Neural progenitor cell (in vitro differentiated cells): ENCODE results near the gene EXOSC9. TPM values are rescaled to one million over a fixed set of nuclear protein-coding genes. Genes with fewer than 3 reads are reported as not detected.

Experiments
- DNase-seq: peaks from one replicate; pipeline ENCODE4 v3.0.0-alpha.2; 2016; ENCODE audit warnings: low spot score
- H2AFZ ChIP-seq: fragments of 200-600 bp; sonication (generic); replicated peaks from 2 replicates; pipeline ENCODE4 v1.6.1; 2016; ENCODE audit warnings: antibody characterized with exemption
- H3F3A ChIP-seq: fragments of 200-600 bp; sonication (generic); 2 replicates; pipeline ENCODE4 v1.6.1; 2016; ENCODE audit warnings: antibody characterized with exemption, low read depth
- H3K27ac ChIP-seq: fragments of 200-600 bp; sonication (generic); 2 replicates; pipeline ENCODE4 v1.5.1; 2016; ENCODE audit warnings: mild to moderate bottlenecking
- H3K27me3 ChIP-seq: fragments of 200-600 bp; sonication (generic); 2 replicates; pipeline ENCODE4 v1.6.1; 2016; ENCODE audit warnings: mild to moderate bottlenecking, moderate library complexity
- H3K36me3 ChIP-seq: fragments of 200-600 bp; sonication (generic); 2 replicates; pipeline ENCODE4 v1.5.1; 2016
- H3K4me1 ChIP-seq: fragments of 200-600 bp; sonication (generic); 2 replicates; pipeline ENCODE4 v1.6.1; 2016; ENCODE audit warnings: mixed run types
- H3K4me2 ChIP-seq: fragments of 200-600 bp; sonication (generic); 2 replicates; pipeline ENCODE4 v1.6.1; 2016
- H3K4me3 ChIP-seq: fragments of 200-600 bp; sonication (generic); 2 replicates; pipeline ENCODE4 v1.5.1; 2016
- H3K79me2 ChIP-seq: fragments of 200-600 bp; sonication (generic); 2 replicates; pipeline ENCODE4 v1.6.1; 2016; ENCODE audit warnings: low read depth
- H3K9ac ChIP-seq: fragments of 200-600 bp; sonication (generic); 2 replicates; pipeline ENCODE4 v1.6.1; 2016
- H3K9me3 ChIP-seq: fragments of 200-600 bp; sonication (generic); 2 replicates; pipeline ENCODE4 v1.5.1; 2016; ENCODE audit warnings: low read depth
- H4K20me1 ChIP-seq: fragments of 200-600 bp; sonication (generic); 2 replicates; pipeline ENCODE4 v1.6.1; 2016; ENCODE audit warnings: low read depth
- H3K27ac Mint-ChIP-seq: 3 replicates; pipeline ENCODE4 v1.8.0; 2021; ENCODE audit warnings: mixed read lengths
- H3K27me3 Mint-ChIP-seq: 2 replicates; pipeline ENCODE4 v1.8.0; 2022; ENCODE audit warnings: low read depth, mild to moderate bottlenecking, inconsistent platforms, moderate library complexity, mixed read lengths; ENCODE audit not compliant: insufficient read depth
- H3K36me3 Mint-ChIP-seq: 3 replicates; pipeline ENCODE4 v1.8.0; 2021; ENCODE audit warnings: mixed read lengths
- H3K4me1 Mint-ChIP-seq: 3 replicates; pipeline ENCODE4 v1.8.0; 2021; ENCODE audit warnings: mixed read lengths
- H3K4me3 Mint-ChIP-seq: 3 replicates; pipeline ENCODE4 v1.8.0; 2021; ENCODE audit warnings: mild to moderate bottlenecking, moderate library complexity, mixed read lengths
- H3K9me3 Mint-ChIP-seq: 3 replicates; pipeline ENCODE4 v1.8.0; 2020; ENCODE audit warnings: mixed read lengths
- CTCF ChIP-seq: fragments of 200-600 bp; sonication (generic); IDR thresholded peaks from 2 replicates; pipeline ENCODE4 v1.5.1; 2017; ENCODE audit warnings: antibody characterized with exemption, mild to moderate bottlenecking
- EZH2 ChIP-seq: fragments of 200-600 bp; sonication (generic); IDR thresholded peaks from 2 replicates; pipeline ENCODE4 v1.6.1; 2017; ENCODE audit warnings: antibody characterized with exemption, mild to moderate bottlenecking, moderate library complexity
- EZH2phosphoT487 ChIP-seq: fragments of 200-600 bp; sonication (generic); IDR thresholded peaks from 2 replicates; pipeline ENCODE4 v1.6.1; 2017; ENCODE audit warnings: antibody characterized with exemption
- total RNA-seq: library from RNA; depleted of rRNA; stranded (reverse); fragments of >200 nt; gene quantifications from 2 replicates; pipeline ENCODE4 v1.2.3, GENCODE V29; 2015; ENCODE audit warnings: low replicate concordance

The EXOSC9 gene
- total RNA-seq, 1 donor from 2014 or later, result 115 TPM

GRCh38 chr4:121823505-121824170, 22.5 kb downstream of the EXOSC9 start, which contains the start of gene CCNA2:
Gene CCNA2 (minus strand): TSS chr4:121823883. CDS start chr4:121823628, 255 bp downstream.
- Histone ChIP-seq H3K36me3 (peaks cover 17% of the 10 kb centered on the region), H3K27ac (peak within 1 kb of the TSS; percentile 68), H3K4me3 (peak within 1 kb of the TSS; percentile 92), H2AFZ (peak within 1 kb of the TSS; percentile 83), H4K20me1 (peaks cover 12% of the 10 kb centered on the region), H3K79me2 (peaks cover 45% of the 10 kb centered on the region), H3K9me3 (no peaks in the 10 kb centered on the region), H3K4me1 (peaks cover 26% of the 10 kb centered on the region), H3F3A (peaks cover 28% of the 10 kb centered on the region), H3K27me3 (no peaks in the 10 kb centered on the region), H3K9ac (peak within 1 kb of the TSS; percentile 82), H3K4me2 (peak within 1 kb of the TSS; percentile 98)
- no peaks in the 10 kb centered on the region for H3K9me3 Mint-ChIP-seq
- peaks cover 9% of the 10 kb centered on the region for H3K36me3 Mint-ChIP-seq
- peak within 1 kb of the TSS; percentile 94 for H3K27ac Mint-ChIP-seq
- peak; percentile 99 for DNase-seq
- TF ChIP-seq EZH2, result no peak
- no peak for TF ChIP-seq CTCF
- TF ChIP-seq EZH2phosphoT487, result no peak
- H3K4me1 Mint-ChIP-seq, result peaks cover 28% of the 10 kb centered on the region
- peak within 1 kb of the TSS; percentile 99 for H3K4me3 Mint-ChIP-seq
- no peaks in the 10 kb centered on the region for H3K27me3 Mint-ChIP-seq

DNA sequence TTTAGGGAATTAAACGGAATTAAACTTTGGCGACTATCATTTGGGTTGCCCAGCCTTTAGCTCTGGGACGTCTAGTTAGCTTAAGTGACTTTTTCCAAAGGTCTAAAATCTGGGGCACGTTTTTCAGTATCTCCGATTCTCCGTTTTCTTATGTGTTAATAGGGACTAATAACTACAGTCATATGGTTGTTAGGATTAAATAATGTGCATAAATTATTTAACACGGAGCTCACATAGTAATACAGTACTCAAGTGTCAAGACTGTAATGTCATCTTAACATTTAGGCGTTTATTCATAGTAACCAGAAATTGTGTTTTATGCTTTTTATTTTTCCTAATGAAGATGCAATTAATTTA, 23.0 kb downstream of the EXOSC9 start:
- Mint-ChIP-seq H3K4me3 (peak overlapping the region; percentile 99), H3K9me3 (no peaks in the 10 kb centered on the region), H3K27me3 (no peaks in the 10 kb centered on the region), H3K4me1 (peaks cover 26% of the 10 kb centered on the region), H3K27ac (peak overlapping the region; percentile 93), H3K36me3 (peaks cover 6% of the 10 kb centered on the region)
- DNase-seq, result no peak
- H4K20me1 ChIP-seq, result peaks cover 12% of the 10 kb centered on the region
- H3K4me2 ChIP-seq, result peak overlapping the region; percentile 83
- H3K27ac ChIP-seq, result no peak overlapping the region
- H2AFZ ChIP-seq, result peak overlapping the region; percentile 83
- no peak overlapping the region for H3K9ac ChIP-seq
- H3F3A ChIP-seq, result peaks cover 24% of the 10 kb centered on the region
- peaks cover 26% of the 10 kb centered on the region for H3K4me1 ChIP-seq
- H3K36me3 ChIP-seq, result peaks cover 17% of the 10 kb centered on the region
- peaks cover 45% of the 10 kb centered on the region for H3K79me2 ChIP-seq
- no peaks in the 10 kb centered on the region for H3K9me3 ChIP-seq
- no peak for TF ChIP-seq CTCF
- no peak for TF ChIP-seq EZH2phosphoT487
- TF ChIP-seq EZH2, result no peak
- peak overlapping the region; percentile 92 for H3K4me3 ChIP-seq
- H3K27me3 ChIP-seq, result no peaks in the 10 kb centered on the region

DNA sequence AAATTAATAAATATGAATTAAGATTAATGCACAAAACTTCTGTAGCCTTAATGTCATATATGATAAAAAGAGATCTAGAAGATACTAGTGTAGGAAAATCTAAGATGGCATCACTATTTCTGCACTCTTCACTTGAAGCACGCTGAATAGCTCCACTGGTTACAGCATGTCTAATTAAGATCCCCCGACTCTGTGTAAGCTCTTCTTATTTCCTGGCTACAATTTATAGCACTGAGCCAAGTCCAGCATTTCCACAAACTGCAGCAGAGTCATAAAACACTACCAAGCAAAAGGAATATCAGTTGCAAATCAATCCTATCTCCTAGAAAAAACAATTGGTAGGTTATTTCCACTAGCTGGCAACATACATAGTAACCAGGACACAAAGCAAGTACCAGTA, 23.8 kb downstream of the EXOSC9 start:
- Histone ChIP-seq H3K4me1 (peaks cover 26% of the 10 kb centered on the region), H3F3A (peaks cover 17% of the 10 kb centered on the region), H4K20me1 (peaks cover 12% of the 10 kb centered on the region), H3K36me3 (peaks cover 17% of the 10 kb centered on the region), H3K9me3 (no peaks in the 10 kb centered on the region), H3K4me2 (no peak overlapping the region), H3K79me2 (peaks cover 37% of the 10 kb centered on the region), H3K27me3 (no peaks in the 10 kb centered on the region), H2AFZ (no peak overlapping the region), H3K4me3 (no peak overlapping the region), H3K9ac (no peak overlapping the region), H3K27ac (no peak overlapping the region)
- no peak for TF ChIP-seq EZH2
- TF ChIP-seq EZH2phosphoT487, result no peak
- TF ChIP-seq CTCF, result no peak
- H3K27me3 Mint-ChIP-seq, result no peaks in the 10 kb centered on the region
- peak overlapping the region; percentile 31 for H3K4me3 Mint-ChIP-seq
- H3K36me3 Mint-ChIP-seq, result peaks cover 6% of the 10 kb centered on the region
- H3K27ac Mint-ChIP-seq, result peak overlapping the region; percentile 34
- no peaks in the 10 kb centered on the region for H3K9me3 Mint-ChIP-seq
- no peak for DNase-seq
- peaks cover 26% of the 10 kb centered on the region for H3K4me1 Mint-ChIP-seq
